SK-N-SH (cell line): ENCODE measurements around the gene CCDC141. TPM values are rescaled to one million over a fixed set of nuclear protein-coding genes. Genes with fewer than 3 reads are reported as not detected.

ENCODE experiments used
- CTCF ChIA-PET: fragments of 300-600, 350-600 bp; formaldehyde crosslinking; extraction: SDS; loops from one replicate; lab custom pipeline; 2021; lab: Yijun Ruan, JAX
- POLR2A ChIA-PET: fragments of 350-600 bp; sonication (Branson Sonifier 250); formaldehyde crosslinking; extraction: SDS; loops from one replicate; lab custom pipeline; 2020; ENCODE audit warnings: antibody characterized with exemption, inconsistent platforms; lab: Yijun Ruan, JAX
- DNase-seq: peaks from one replicate; pipeline ENCODE4 v3.0.0; 2012
- H2AFZ ChIP-seq: fragments of 200-600 bp; sonication (generic); 2 replicates; pipeline ENCODE4 v1.8.1; 2016; ENCODE audit warnings: antibody characterized with exemption, mild to moderate bottlenecking, low read depth
- H3F3A ChIP-seq: fragments of 200-600 bp; sonication (generic); replicated peaks from 2 replicates; pipeline ENCODE3; 2016; ENCODE audit warnings: antibody characterized with exemption, mild to moderate bottlenecking; ENCODE audit not compliant: insufficient read depth
- H3K27ac ChIP-seq, 2 experiments: fragments of 200-500 bp in 1 of 2; fragments of 200-600 bp in 1 of 2; sonication (Bioruptor generic) in 1 of 2; sonication (generic), shearing (Covaris generic) in 1 of 2; 2 replicates each; pipeline versions ENCODE4 v1.5.1 to v1.6.1; 2014 to 2016; ENCODE audit warnings: low read depth in 2 of 2, inconsistent platforms in 1 of 2, low read length in 1 of 2, mild to moderate bottlenecking in 1 of 2, mixed read lengths in 1 of 2
- H3K27me3 ChIP-seq: fragments of 200-600 bp; sonication (generic), shearing (Covaris generic); 2 replicates; pipeline ENCODE4 v1.6.1; 2016; ENCODE audit warnings: mixed run types; ENCODE audit not compliant: insufficient read depth
- H3K36me3 ChIP-seq, 2 experiments: fragments of 200-500 bp in 1 of 2; fragments of 200-600 bp in 1 of 2; sonication (Bioruptor generic) in 1 of 2; sonication (generic) in 1 of 2; replicated peaks in 1 of 2; 2 replicates each; pipeline versions ENCODE3 to v1.5.1; 2014 to 2016; ENCODE audit warnings: low read length in 1 of 2, mild to moderate bottlenecking in 1 of 2; ENCODE audit not compliant: insufficient read depth in 2 of 2, control insufficient read depth in 1 of 2
- H3K4me1 ChIP-seq, 2 experiments: fragments of 200-500 bp in 1 of 2; fragments of 200-600 bp in 1 of 2; sonication (Bioruptor generic) in 1 of 2; sonication (generic), shearing (Covaris generic) in 1 of 2; 2 replicates each; pipeline versions ENCODE4 v1.5.1 to v1.6.1; 2014 to 2016; ENCODE audit warnings: low read depth in 1 of 2, low read length in 1 of 2, mixed run types in 1 of 2; ENCODE audit not compliant: insufficient read depth in 2 of 2, control insufficient read depth in 1 of 2
- H3K4me2 ChIP-seq: fragments of 200-600 bp; sonication (generic), shearing (Covaris generic); 2 replicates; pipeline ENCODE4 v1.6.1; 2017; ENCODE audit warnings: mixed run types
- H3K4me3 ChIP-seq, 2 experiments: fragments of 200-500 bp in 1 of 2; fragments of 200-600 bp in 1 of 2; sonication (Bioruptor generic) in 1 of 2; sonication (generic), shearing (Covaris generic) in 1 of 2; 2 replicates each; pipeline versions ENCODE4 v1.5.1 to v1.8.1; 2014 to 2016; ENCODE audit warnings: low read depth in 2 of 2, inconsistent platforms in 1 of 2, low read length in 1 of 2, mild to moderate bottlenecking in 1 of 2, mixed read lengths in 1 of 2, moderate library complexity in 1 of 2
- H3K79me2 ChIP-seq: fragments of 200-600 bp; sonication (generic); 2 replicates; pipeline ENCODE4 v1.8.1; 2017; ENCODE audit warnings: mild to moderate bottlenecking; ENCODE audit not compliant: insufficient read depth
- H3K9ac ChIP-seq: fragments of 200-600 bp; sonication (generic); 2 replicates; pipeline ENCODE4 v1.6.1; 2017; ENCODE audit warnings: mixed run types
- H3K9me2 ChIP-seq: fragments of 200-600 bp; sonication (generic); 2 replicates; pipeline ENCODE4 v1.6.1; 2017; ENCODE audit warnings: mixed run types
- H3K9me3 ChIP-seq: fragments of 200-600 bp; sonication (generic); 2 replicates; pipeline ENCODE4 v1.6.1; 2017; ENCODE audit warnings: mixed run types, mild to moderate bottlenecking, moderate library complexity
- H4K20me1 ChIP-seq: fragments of 200-600 bp; sonication (generic); 2 replicates; pipeline ENCODE4 v1.6.1; 2017; ENCODE audit warnings: mild to moderate bottlenecking, mixed run types; ENCODE audit not compliant: insufficient read depth
- ELF1 ChIP-seq: IDR thresholded peaks from 2 replicates; pipeline ENCODE4 v1.4.0; 2012
- EP300 ChIP-seq, 2 experiments: IDR thresholded peaks; 2 replicates each; pipeline versions ENCODE4 v1.4.0 to v1.6.1; 2012; ENCODE audit warnings: borderline replicate concordance in 1 of 2, low read depth in 1 of 2, low read length in 1 of 2
- EZH2phosphoT487 ChIP-seq: fragments of 200-600 bp; sonication (generic); IDR thresholded peaks from 2 replicates; pipeline ENCODE4 v1.6.1; 2017; ENCODE audit warnings: low read depth, mixed run types, mild to moderate bottlenecking, antibody characterized with exemption, moderate library complexity, borderline replicate concordance
- FOXM1 ChIP-seq: IDR thresholded peaks from 2 replicates; pipeline ENCODE4 v1.4.0; 2012; ENCODE audit warnings: low read depth, mild to moderate bottlenecking
- GABPA ChIP-seq: IDR thresholded peaks from 2 replicates; pipeline ENCODE4 v1.4.0; 2012; ENCODE audit warnings: low read depth, mild to moderate bottlenecking
- GATA2 ChIP-seq: sonication (generic); formaldehyde crosslinking; IDR thresholded peaks from 2 replicates; pipeline ENCODE4 v1.5.0; 2020; ENCODE audit warnings: mild to moderate bottlenecking, missing genetic modification reagents
- MEF2A ChIP-seq: IDR thresholded peaks from 2 replicates; pipeline ENCODE4 v1.4.0; 2012; ENCODE audit warnings: low read depth, borderline replicate concordance
- MXI1 ChIP-seq: IDR thresholded peaks from 2 replicates; pipeline ENCODE4 v1.6.1; 2012; ENCODE audit warnings: mild to moderate bottlenecking, low read depth, low read length, improper control_type of control experiment
- NFIC ChIP-seq: IDR thresholded peaks from 2 replicates; pipeline ENCODE4 v1.4.0; 2012; ENCODE audit warnings: borderline replicate concordance
- NRF1 ChIP-seq: IDR thresholded peaks from 2 replicates; pipeline ENCODE4 v1.6.1; 2012; ENCODE audit warnings: low read depth, mild to moderate bottlenecking, low read length
- RCOR1 ChIP-seq: fragments of 150-350 bp; IDR thresholded peaks from 2 replicates; pipeline ENCODE4 v1.6.1; 2017; ENCODE audit warnings: antibody characterized with exemption, low read length
- TCF12 ChIP-seq: IDR thresholded peaks from 2 replicates; pipeline ENCODE4 v1.4.0; 2012
- TEAD4 ChIP-seq: IDR thresholded peaks from 2 replicates; pipeline ENCODE4 v1.4.0; 2012; ENCODE audit warnings: mild to moderate bottlenecking, borderline replicate concordance; ENCODE audit not compliant: insufficient read depth
- YY1 ChIP-seq: IDR thresholded peaks from 2 replicates; pipeline ENCODE4 v1.4.0; 2012; ENCODE audit warnings: low read depth, mild to moderate bottlenecking
- WGBS: methylation state at CpG from one replicate; pipeline ENCODE4 v1.1.6; 2017; ENCODE audit warnings: low lambda C conversion rate; 5-methylcytosine and 5-hydroxymethylcytosine counted together
- polyA plus RNA-seq, 3 experiments: library from polyadenylated mRNA; depleted of rRNA; stranded (reverse); fragments of >200 nt; gene quantifications; 2 replicates each; pipeline ENCODE4 v1.2.3, GENCODE V29; 2012
- TF ChIP-seq, protein P1 (sequence below): IDR thresholded peaks from 2 replicates; pipeline ENCODE4 v1.4.0; 2012; ENCODE audit warnings: low read depth
- TF ChIP-seq, protein P2 (sequence below): IDR thresholded peaks from 2 replicates; pipeline ENCODE4 v1.6.1; 2012; ENCODE audit warnings: mild to moderate bottlenecking, low read depth, low read length, moderate library complexity
- TF ChIP-seq, protein P3 (sequence below): IDR thresholded peaks from 2 replicates; pipeline ENCODE4 v1.4.0; 2012; ENCODE audit warnings: low read depth, borderline replicate concordance
- TF ChIP-seq, protein P4 (sequence below): IDR thresholded peaks from 2 replicates; pipeline ENCODE4; 2012
- TF ChIP-seq, protein P5 (sequence below): fragments of 150-350 bp; IDR thresholded peaks from 2 replicates; pipeline ENCODE4 v1.6.1; 2017; ENCODE audit warnings: antibody characterized with exemption, low read length, low read depth, borderline replicate concordance

The CCDC141 gene
- polyA plus RNA-seq, 1 of the 3 experiments (the other 2 are of a cell fraction) = 0.02 TPM

DNA sequence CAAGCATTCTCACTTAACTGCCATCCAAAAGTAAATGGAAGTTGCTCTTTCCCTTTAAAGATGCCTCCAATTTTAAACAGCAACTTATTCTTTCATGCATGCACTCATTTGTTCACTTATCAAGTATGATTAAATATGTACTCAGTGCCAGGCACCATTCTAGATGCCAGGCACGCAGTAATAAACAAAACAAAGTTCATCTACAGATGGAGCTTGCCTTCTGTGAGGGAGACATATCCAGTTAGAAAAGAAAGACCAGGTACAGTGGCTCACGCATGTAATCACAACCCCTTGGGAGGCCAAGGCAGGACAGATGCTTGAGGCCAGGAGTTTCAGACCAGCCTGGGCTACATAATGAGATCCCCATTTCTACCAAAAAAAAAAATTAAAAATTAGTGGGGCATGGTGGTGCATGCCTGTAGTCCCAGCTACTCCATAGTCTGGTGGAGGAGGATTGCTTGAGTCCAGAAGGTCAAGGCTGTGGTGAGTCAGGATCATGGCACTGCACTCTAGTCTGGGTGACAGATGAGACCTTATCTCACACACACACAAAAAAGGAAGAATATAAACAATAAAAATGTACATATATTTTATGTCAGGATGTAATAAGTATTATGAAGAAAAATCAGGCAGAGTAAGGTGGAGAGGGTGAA, 19.2 kb upstream of the CCDC141 start:
- H3K4me1 ChIP-seq = no peaks in the 10 kb centered on the region
- no peaks in the 10 kb centered on the region for H4K20me1 ChIP-seq
- no peak for DNase-seq
- no peak overlapping the region for H3K4me2 ChIP-seq
- no peak overlapping the region for H3K4me3 ChIP-seq
- H3K27ac ChIP-seq = no peak overlapping the region
- no peak overlapping the region for H2AFZ ChIP-seq
- no peaks in the 10 kb centered on the region for H3K9me3 ChIP-seq
- no peaks in the 10 kb centered on the region for H3K36me3 ChIP-seq
- H3K9me2 ChIP-seq = no peaks in the 10 kb centered on the region
- no peak overlapping the region for H3K9ac ChIP-seq
- CTCF ChIA-PET = no interaction called here
- no peaks in the 10 kb centered on the region for H3K79me2 ChIP-seq
- no peaks in the 10 kb centered on the region for H3F3A ChIP-seq
- POLR2A ChIA-PET = no interaction called here
- H3K27me3 ChIP-seq = no peaks in the 10 kb centered on the region
- 25% methylated on average over 2 of the region's 2 CpGs for WGBS
- no peak for TF ChIP-seq RCOR1
- TF ChIP-seq, protein P1, sequence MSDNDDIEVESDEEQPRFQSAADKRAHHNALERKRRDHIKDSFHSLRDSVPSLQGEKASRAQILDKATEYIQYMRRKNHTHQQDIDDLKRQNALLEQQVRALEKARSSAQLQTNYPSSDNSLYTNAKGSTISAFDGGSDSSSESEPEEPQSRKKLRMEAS = no peak
- no peak for TF ChIP-seq TCF12
- TF ChIP-seq NFIC = no peak
- no peak for TF ChIP-seq EP300 (IDR thresholded peaks at IDR 0.05; ENCODE audit: borderline replicate concordance in 1 of 2, low read depth in 1 of 2, low read length in 1 of 2)
- no peak for TF ChIP-seq NRF1
- TF ChIP-seq YY1 = no peak
- TF ChIP-seq GATA2 (CRISPR knock-in tag) = no peak
- TF ChIP-seq MXI1 = no peak
- TF ChIP-seq, protein P2, sequence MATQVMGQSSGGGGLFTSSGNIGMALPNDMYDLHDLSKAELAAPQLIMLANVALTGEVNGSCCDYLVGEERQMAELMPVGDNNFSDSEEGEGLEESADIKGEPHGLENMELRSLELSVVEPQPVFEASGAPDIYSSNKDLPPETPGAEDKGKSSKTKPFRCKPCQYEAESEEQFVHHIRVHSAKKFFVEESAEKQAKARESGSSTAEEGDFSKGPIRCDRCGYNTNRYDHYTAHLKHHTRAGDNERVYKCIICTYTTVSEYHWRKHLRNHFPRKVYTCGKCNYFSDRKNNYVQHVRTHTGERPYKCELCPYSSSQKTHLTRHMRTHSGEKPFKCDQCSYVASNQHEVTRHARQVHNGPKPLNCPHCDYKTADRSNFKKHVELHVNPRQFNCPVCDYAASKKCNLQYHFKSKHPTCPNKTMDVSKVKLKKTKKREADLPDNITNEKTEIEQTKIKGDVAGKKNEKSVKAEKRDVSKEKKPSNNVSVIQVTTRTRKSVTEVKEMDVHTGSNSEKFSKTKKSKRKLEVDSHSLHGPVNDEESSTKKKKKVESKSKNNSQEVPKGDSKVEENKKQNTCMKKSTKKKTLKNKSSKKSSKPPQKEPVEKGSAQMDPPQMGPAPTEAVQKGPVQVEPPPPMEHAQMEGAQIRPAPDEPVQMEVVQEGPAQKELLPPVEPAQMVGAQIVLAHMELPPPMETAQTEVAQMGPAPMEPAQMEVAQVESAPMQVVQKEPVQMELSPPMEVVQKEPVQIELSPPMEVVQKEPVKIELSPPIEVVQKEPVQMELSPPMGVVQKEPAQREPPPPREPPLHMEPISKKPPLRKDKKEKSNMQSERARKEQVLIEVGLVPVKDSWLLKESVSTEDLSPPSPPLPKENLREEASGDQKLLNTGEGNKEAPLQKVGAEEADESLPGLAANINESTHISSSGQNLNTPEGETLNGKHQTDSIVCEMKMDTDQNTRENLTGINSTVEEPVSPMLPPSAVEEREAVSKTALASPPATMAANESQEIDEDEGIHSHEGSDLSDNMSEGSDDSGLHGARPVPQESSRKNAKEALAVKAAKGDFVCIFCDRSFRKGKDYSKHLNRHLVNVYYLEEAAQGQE = no peak
- no peak for TF ChIP-seq FOXM1
- TF ChIP-seq, protein P3, sequence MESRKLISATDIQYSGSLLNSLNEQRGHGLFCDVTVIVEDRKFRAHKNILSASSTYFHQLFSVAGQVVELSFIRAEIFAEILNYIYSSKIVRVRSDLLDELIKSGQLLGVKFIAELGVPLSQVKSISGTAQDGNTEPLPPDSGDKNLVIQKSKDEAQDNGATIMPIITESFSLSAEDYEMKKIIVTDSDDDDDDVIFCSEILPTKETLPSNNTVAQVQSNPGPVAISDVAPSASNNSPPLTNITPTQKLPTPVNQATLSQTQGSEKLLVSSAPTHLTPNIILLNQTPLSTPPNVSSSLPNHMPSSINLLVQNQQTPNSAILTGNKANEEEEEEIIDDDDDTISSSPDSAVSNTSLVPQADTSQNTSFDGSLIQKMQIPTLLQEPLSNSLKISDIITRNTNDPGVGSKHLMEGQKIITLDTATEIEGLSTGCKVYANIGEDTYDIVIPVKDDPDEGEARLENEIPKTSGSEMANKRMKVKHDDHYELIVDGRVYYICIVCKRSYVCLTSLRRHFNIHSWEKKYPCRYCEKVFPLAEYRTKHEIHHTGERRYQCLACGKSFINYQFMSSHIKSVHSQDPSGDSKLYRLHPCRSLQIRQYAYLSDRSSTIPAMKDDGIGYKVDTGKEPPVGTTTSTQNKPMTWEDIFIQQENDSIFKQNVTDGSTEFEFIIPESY = no peak
- TF ChIP-seq ELF1 = no peak
- TF ChIP-seq, protein P4, sequence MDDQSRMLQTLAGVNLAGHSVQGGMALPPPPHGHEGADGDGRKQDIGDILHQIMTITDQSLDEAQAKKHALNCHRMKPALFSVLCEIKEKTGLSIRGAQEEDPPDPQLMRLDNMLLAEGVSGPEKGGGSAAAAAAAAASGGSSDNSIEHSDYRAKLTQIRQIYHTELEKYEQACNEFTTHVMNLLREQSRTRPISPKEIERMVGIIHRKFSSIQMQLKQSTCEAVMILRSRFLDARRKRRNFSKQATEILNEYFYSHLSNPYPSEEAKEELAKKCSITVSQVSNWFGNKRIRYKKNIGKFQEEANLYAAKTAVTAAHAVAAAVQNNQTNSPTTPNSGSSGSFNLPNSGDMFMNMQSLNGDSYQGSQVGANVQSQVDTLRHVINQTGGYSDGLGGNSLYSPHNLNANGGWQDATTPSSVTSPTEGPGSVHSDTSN = no peak
- no peak for TF ChIP-seq GABPA
- TF ChIP-seq MEF2A = no peak
- TF ChIP-seq, protein P5, sequence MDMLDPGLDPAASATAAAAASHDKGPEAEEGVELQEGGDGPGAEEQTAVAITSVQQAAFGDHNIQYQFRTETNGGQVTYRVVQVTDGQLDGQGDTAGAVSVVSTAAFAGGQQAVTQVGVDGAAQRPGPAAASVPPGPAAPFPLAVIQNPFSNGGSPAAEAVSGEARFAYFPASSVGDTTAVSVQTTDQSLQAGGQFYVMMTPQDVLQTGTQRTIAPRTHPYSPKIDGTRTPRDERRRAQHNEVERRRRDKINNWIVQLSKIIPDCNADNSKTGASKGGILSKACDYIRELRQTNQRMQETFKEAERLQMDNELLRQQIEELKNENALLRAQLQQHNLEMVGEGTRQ = no peak
- no peak for TF ChIP-seq TEAD4
- TF ChIP-seq EZH2phosphoT487 = no peak
